PC-3 (cell line): ENCODE data around the gene MAML2. TPM values are rescaled to one million over a fixed set of nuclear protein-coding genes. Genes with fewer than 3 reads are reported as not detected.

ENCODE experiments used
- ATAC-seq: fragments of 200-7000 bp; cut with Tn5 transposase; 2 replicates; pipeline ENCODE4 v1.9.1; 2020; ENCODE audit warnings: mild to moderate bottlenecking, moderate library complexity
- BruUV-seq: library from RNA; stranded (reverse); fragments of 400-500 nt; replicated peaks from 2 replicates; lab custom pipeline; 2021; lab: Mats Ljungman, UMichigan
- CTCF ChIA-PET: fragments of 300-600 bp; sonication (Branson Sonifier 250); formaldehyde crosslinking; loops from one replicate; lab custom pipeline; 2022; ENCODE audit warnings: antibody characterized with exemption; lab: Charles Lee
- POLR2A ChIA-PET: fragments of 300-600 bp; sonication (Branson Sonifier 250); formaldehyde crosslinking; loops from one replicate; lab custom pipeline; 2022; ENCODE audit warnings: antibody characterized with exemption; ENCODE audit not compliant: unreplicated experiment; lab: Charles Lee
- DNase-seq: peaks from one replicate; pipeline ENCODE4 v3.0.0-alpha.2; 2015
- H2AFZ ChIP-seq: fragments of 300-600 bp; sonication (generic); 2 replicates; pipeline ENCODE4 v1.6.0; 2016; ENCODE audit warnings: antibody characterized with exemption, low read length
- H3F3A ChIP-seq: fragments of 300-600 bp; sonication (generic); one replicate; pipeline ENCODE4 v1.6.0; 2017; ENCODE audit warnings: antibody characterized with exemption, low read length, control low read depth, mild to moderate bottlenecking; ENCODE audit not compliant: unreplicated experiment
- H3K27ac ChIP-seq: fragments of 300-600 bp; sonication (generic); 2 replicates; pipeline ENCODE4 v1.5.1; 2016; ENCODE audit warnings: mild to moderate bottlenecking, low read length
- H3K27me3 ChIP-seq: fragments of 300-600 bp; sonication (generic); 2 replicates; pipeline ENCODE4 v1.6.1; 2016; ENCODE audit warnings: low read length, mixed read lengths
- H3K36me3 ChIP-seq: fragments of 300-600 bp; sonication (generic); 2 replicates; pipeline ENCODE4 v1.6.1; 2016; ENCODE audit warnings: low read depth, mixed run types, low read length, mixed read lengths
- H3K4me1 ChIP-seq: fragments of 300-600 bp; sonication (generic); 2 replicates; pipeline ENCODE4 v1.5.1; 2016; ENCODE audit warnings: low read length; ENCODE audit not compliant: insufficient read depth
- H3K4me2 ChIP-seq: fragments of 300-600 bp; sonication (generic); 2 replicates; pipeline ENCODE4 v1.6.0; 2016; ENCODE audit warnings: low read length
- H3K4me3 ChIP-seq: fragments of 300-600 bp; sonication (generic); 2 replicates; pipeline ENCODE4 v1.5.1; 2016; ENCODE audit warnings: mild to moderate bottlenecking, low read length, mixed read lengths
- H3K79me2 ChIP-seq: fragments of 300-600 bp; sonication (generic); 2 replicates; pipeline ENCODE4 v1.6.1; 2017; ENCODE audit warnings: low read length, mixed read lengths
- H3K9ac ChIP-seq: fragments of 300-600 bp; sonication (generic); 2 replicates; pipeline ENCODE4 v1.6.0; 2016; ENCODE audit warnings: mild to moderate bottlenecking, low read length
- H3K9me2 ChIP-seq: fragments of 300-600 bp; sonication (generic); replicated peaks from 2 replicates; pipeline ENCODE4 v1.6.1; 2016; ENCODE audit warnings: mixed run types, low read length, mixed read lengths
- H3K9me3 ChIP-seq: fragments of 300-600 bp; sonication (generic); 2 replicates; pipeline ENCODE4 v1.6.1; 2016; ENCODE audit warnings: low read length, mixed read lengths
- H4K20me1 ChIP-seq: fragments of 300-600 bp; sonication (generic); 2 replicates; pipeline ENCODE4 v1.6.1; 2016; ENCODE audit warnings: low read length, mixed read lengths
- EZH2 ChIP-seq: fragments of 300-600 bp; sonication (generic); IDR thresholded peaks from one replicate; pipeline ENCODE4 v1.6.1; 2017; ENCODE audit warnings: antibody characterized with exemption, mild to moderate bottlenecking, low read length; ENCODE audit not compliant: unreplicated experiment
- EZH2phosphoT487 ChIP-seq: fragments of 300-600 bp; sonication (generic); IDR thresholded peaks from 2 replicates; pipeline ENCODE4 v1.6.1; 2018; ENCODE audit warnings: mild to moderate bottlenecking, antibody characterized with exemption, low read length, borderline replicate concordance
- intact Hi-C: fragments of 100-400 bp; cut with micrococcal nuclease; formaldehyde crosslinking; loops from 2 replicates; pipeline ENCODE4 v1.9.0; 2023
- total RNA-seq: library from RNA; depleted of rRNA; stranded (reverse); fragments of >200 nt; gene quantifications from 2 replicates; pipeline ENCODE4 v1.2.3, GENCODE V29; 2014
- TF ChIP-seq, protein P1 (sequence below): fragments of 300-600 bp; sonication (generic); conservative IDR thresholded peaks from 2 replicates; pipeline ENCODE4 v1.5.1; 2017; ENCODE audit warnings: antibody characterized with exemption, low read depth, mild to moderate bottlenecking, low read length

MAML2 gene
- total RNA-seq, 1 experiment from 2014 or later: 10.9 TPM

DNA sequence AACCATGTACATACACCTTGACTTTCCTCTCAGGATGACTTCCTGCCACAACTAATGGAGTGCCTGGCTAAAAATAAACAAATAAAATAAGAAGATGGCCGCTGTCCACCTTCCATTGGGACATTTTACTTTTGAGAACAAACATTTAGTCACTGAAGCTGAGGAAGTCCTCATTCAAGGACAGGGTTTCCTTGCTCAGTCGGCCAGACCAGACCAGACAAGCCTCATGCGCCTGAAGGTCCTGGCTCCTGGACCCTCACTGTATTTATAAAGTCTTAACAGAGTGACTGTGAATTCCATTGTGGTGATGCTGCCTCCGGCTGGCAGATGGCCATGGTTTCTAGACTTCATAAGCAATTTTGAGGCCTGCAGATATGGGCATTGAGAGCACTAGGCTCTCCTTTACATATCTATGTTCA lies 114.5 kb downstream of the MAML2 start:
- POLR2A ChIA-PET: interaction anchor here (0.5 kb wide), 1 partner anchor 174 kb away, joined by 3 read pairs; no protein-coding TSS in a partner anchor
- DNase-seq: peak; percentile 98
- Histone ChIP-seq H3K4me1 (peaks cover 31% of the 10 kb centered on the region), H2AFZ (peak overlapping the region; percentile 75), H3K27me3 (no peaks in the 10 kb centered on the region), H4K20me1 (no peaks in the 10 kb centered on the region), H3F3A (peaks cover 4% of the 10 kb centered on the region), H3K9me2 (no peaks in the 10 kb centered on the region), H3K79me2 (no peaks in the 10 kb centered on the region), H3K4me2 (peak overlapping the region; percentile 46), H3K36me3 (no peaks in the 10 kb centered on the region), H3K4me3 (no peak overlapping the region), H3K9me3 (no peaks in the 10 kb centered on the region), H3K9ac (peak overlapping the region; percentile 10), H3K27ac (peak overlapping the region; percentile 82)
- BruUV-seq: no TSS peak
- ATAC-seq: peak; percentile 98
- TF ChIP-seq, protein P1, sequence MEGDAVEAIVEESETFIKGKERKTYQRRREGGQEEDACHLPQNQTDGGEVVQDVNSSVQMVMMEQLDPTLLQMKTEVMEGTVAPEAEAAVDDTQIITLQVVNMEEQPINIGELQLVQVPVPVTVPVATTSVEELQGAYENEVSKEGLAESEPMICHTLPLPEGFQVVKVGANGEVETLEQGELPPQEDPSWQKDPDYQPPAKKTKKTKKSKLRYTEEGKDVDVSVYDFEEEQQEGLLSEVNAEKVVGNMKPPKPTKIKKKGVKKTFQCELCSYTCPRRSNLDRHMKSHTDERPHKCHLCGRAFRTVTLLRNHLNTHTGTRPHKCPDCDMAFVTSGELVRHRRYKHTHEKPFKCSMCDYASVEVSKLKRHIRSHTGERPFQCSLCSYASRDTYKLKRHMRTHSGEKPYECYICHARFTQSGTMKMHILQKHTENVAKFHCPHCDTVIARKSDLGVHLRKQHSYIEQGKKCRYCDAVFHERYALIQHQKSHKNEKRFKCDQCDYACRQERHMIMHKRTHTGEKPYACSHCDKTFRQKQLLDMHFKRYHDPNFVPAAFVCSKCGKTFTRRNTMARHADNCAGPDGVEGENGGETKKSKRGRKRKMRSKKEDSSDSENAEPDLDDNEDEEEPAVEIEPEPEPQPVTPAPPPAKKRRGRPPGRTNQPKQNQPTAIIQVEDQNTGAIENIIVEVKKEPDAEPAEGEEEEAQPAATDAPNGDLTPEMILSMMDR: no peak
- TF ChIP-seq EZH2: no peak
- TF ChIP-seq EZH2phosphoT487: no peak
- CTCF ChIA-PET: no interaction called here
- intact Hi-C loops: loop anchor here (5.0 to 10.0 kb wide), 3 partner anchors 114 to 384 kb away; partner anchors contain the start of gene MAML2

DNA sequence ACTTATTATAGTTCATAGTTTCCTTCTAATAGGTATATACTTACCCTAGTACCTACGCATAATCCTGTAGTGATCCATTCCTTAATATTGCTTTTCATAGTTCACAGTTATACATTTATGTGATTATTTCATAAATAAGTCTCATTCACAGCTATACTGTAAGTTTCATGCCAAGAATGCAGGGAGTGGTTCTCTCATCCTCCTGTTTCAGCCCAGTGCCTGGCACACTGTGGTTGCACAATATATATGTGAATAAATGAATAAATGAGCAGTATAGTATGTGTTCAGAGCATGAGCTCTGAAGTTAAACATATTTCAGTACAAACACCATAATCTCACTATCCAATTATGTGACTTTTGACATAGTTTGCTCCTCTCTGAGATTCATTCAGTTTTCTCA lies 115.8 kb downstream of the MAML2 start:
- CTCF ChIA-PET: no interaction called here
- ATAC-seq (no peak), DNase-seq (no peak)
- no TSS peak for BruUV-seq
- Histone ChIP-seq H3K27ac (no peak overlapping the region), H3K36me3 (no peaks in the 10 kb centered on the region), H4K20me1 (no peaks in the 10 kb centered on the region), H3K9me3 (no peaks in the 10 kb centered on the region), H3K79me2 (no peaks in the 10 kb centered on the region), H3K9me2 (no peaks in the 10 kb centered on the region), H3F3A (peaks cover 4% of the 10 kb centered on the region), H2AFZ (no peak overlapping the region), H3K27me3 (no peaks in the 10 kb centered on the region), H3K4me2 (no peak overlapping the region), H3K4me3 (no peak overlapping the region), H3K4me1 (peaks cover 31% of the 10 kb centered on the region), H3K9ac (no peak overlapping the region)
- POLR2A ChIA-PET: no interaction called here
- intact Hi-C loops: loop anchor here (5.0 to 10.0 kb wide), 3 partner anchors 115 to 382 kb away; partner anchors contain the start of gene MAML2
- TF ChIP-seq EZH2phosphoT487: no peak
- TF ChIP-seq, protein P1: no peak
- TF ChIP-seq EZH2: no peak

DNA sequence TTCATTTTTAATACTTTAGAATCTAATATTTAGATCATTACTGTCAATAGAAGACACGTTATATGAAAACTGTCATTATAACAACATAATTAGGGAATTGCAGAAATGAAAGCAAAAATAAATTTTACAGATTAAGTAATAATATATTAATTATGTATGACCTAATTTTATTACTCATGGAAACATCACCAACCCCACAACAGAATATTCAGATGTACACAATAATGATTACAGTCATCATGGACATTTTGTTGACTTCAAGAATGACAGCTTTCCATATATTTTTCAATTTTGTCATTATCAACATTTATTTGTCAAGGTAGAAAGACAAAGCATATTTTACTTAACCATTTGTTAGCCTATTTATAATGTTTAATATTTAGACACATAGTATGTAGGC lies 119.9 kb downstream of the MAML2 start:
- TF ChIP-seq EZH2phosphoT487: no peak
- TF ChIP-seq, protein P1: no peak
- no peak for TF ChIP-seq EZH2
- Histone ChIP-seq H3K9me2 (no peaks in the 10 kb centered on the region), H3K36me3 (no peaks in the 10 kb centered on the region), H3K9ac (no peak overlapping the region), H3K79me2 (no peaks in the 10 kb centered on the region), H3K4me1 (peaks cover 30% of the 10 kb centered on the region), H3K4me2 (no peak overlapping the region), H3K9me3 (no peaks in the 10 kb centered on the region), H3K27ac (no peak overlapping the region), H4K20me1 (no peaks in the 10 kb centered on the region), H2AFZ (no peak overlapping the region), H3F3A (peaks cover 2% of the 10 kb centered on the region), H3K27me3 (no peaks in the 10 kb centered on the region), H3K4me3 (no peak overlapping the region)
- intact Hi-C loops: loop anchor here (10.0 kb wide), 2 partner anchors 168 to 378 kb away; no protein-coding TSS in a partner anchor
- ATAC-seq: no peak
- POLR2A ChIA-PET: no interaction called here
- no TSS peak for BruUV-seq
- CTCF ChIA-PET: no interaction called here
- no peak for DNase-seq
